ENCODE results near the gene HHAT. TPM values are rescaled to one million over a fixed set of nuclear protein-coding genes. Genes with fewer than 3 reads are reported as not detected.

HHAT gene
- total and polyA plus RNA-seq, 2 of the 13 experiments (the other 11 are each of a cell fraction or from before 2014, with no cell fraction given), result 2.6 to 4.9 TPM

GRCh38 chr1:210360852-210361477 is 32.3 kb downstream of the HHAT start:
- Histone ChIP-seq H3K36me3 (replicated peaks in 1 of 2; ENCODE audit: control insufficient read depth in 1 of 2, insufficient read depth in 2 of 2, low read length in 2 of 2) (no peaks in the 10 kb centered on the region), H3K9me3 (ENCODE audit: low read length) (no peaks in the 10 kb centered on the region), H3K27ac (ENCODE audit: extremely low read length, insufficient read depth, low read length) (no peak overlapping the region), H3K4me2 (ENCODE audit: low read depth, low read length) (peak overlapping the region; percentile 59), H3K4me1 (ENCODE audit: insufficient read depth, low read length) (peaks cover 38% of the 10 kb centered on the region), H3K4me3 (replicated peaks in 1 of 3; ENCODE audit: insufficient read depth in 1 of 3, low read depth in 2 of 3, low read length in 3 of 3) (peak overlapping the region; percentile 3 to 35 (median 8); a peak in 3 of 6 replicates), H3K27me3 (ENCODE audit: control insufficient read depth in 1 of 2, insufficient read depth in 2 of 2, low read length in 2 of 2) (no peaks in the 10 kb centered on the region), H4K20me1 (ENCODE audit: insufficient read depth, low read length) (no peaks in the 10 kb centered on the region), H3K79me2 (ENCODE audit: insufficient read depth, low read length) (no peaks in the 10 kb centered on the region), H3K9ac (ENCODE audit: insufficient read depth, low read depth, low read length) (peak overlapping the region; percentile 21; the same call in 1 of the 2 replicates), H2AFZ (ENCODE audit: low read length) (peak overlapping the region; percentile 85)
- intact Hi-C loops (cut with micrococcal nuclease; ENCODE audit: unreplicated experiment), result loop anchor here (1.0 kb wide), 1 partner anchor 39 kb away; no protein-coding TSS in a partner anchor
- BruUV-seq (replicated peaks), result no TSS peak
- WGBS (ENCODE audit: low lambda C conversion rate), result 14% methylated on average over 10 of the region's 10 CpGs
- ATAC-seq (peak; percentile 93), DNase-seq (ENCODE audit: low spot score) (peak; percentile 52), FAIRE-seq (peak; percentile 58)
- POLR2A ChIA-PET, result interaction anchor here (1.2 to 1.7 kb wide), 2 partner anchors 11 to 13 kb away, joined by 3 to 13 read pairs; no protein-coding TSS in a partner anchor
- in situ Hi-C loops (cut with HindIII; ENCODE audit: extremely low pct_ligation_motif_present, low pct_unique_long_range_greater_than_20kb), result loop anchor here (5.0 kb wide), 1 partner anchor 41 kb away; no protein-coding TSS in a partner anchor
- CTCF ChIA-PET (ENCODE audit: low intra/inter-chr PET ratio, low total read pairs), result interaction anchor here (1.7 to 3.4 kb wide), 3 partner anchors 13 to 217 kb away, joined by 5 to 67 read pairs (median 10); no protein-coding TSS in a partner anchor
- no peak for TF ChIP-seq SYNCRIP (IDR thresholded peaks at IDR 0.05; ENCODE audit: insufficient read depth, low read depth, low read length)
- TF ChIP-seq MTA1 (CRISPR knock-in tag; IDR thresholded peaks at IDR 0.05; ENCODE audit: borderline replicate concordance), result no peak
- TF ChIP-seq SIN3A (IDR thresholded peaks at IDR 0.05; ENCODE audit: borderline replicate concordance, low read depth, low read length), result no peak
- no peak for TF ChIP-seq ZNF17 (CRISPR knock-in tag; IDR thresholded peaks at IDR 0.05)
- TF ChIP-seq RAD21 (CRISPR knock-in tag; IDR thresholded peaks at IDR 0.05), result peak; percentile 42; the same call in 1 of the 2 replicates
- 0 out of 2 replicates have a peak, but pooled peaks have one; percentile 10 for TF ChIP-seq GATAD2A (CRISPR knock-in tag; IDR thresholded peaks at IDR 0.05)
- TF ChIP-seq PHF21A (CRISPR knock-in tag; IDR thresholded peaks at IDR 0.05), result no peak
- 0 out of 2 replicates have a peak, but pooled peaks have one; percentile 29 for TF ChIP-seq ZBTB43 (CRISPR knock-in tag; conservative IDR thresholded peaks at IDR 0.05)
- no peak for TF ChIP-seq ZNF589 (CRISPR knock-in tag; conservative IDR thresholded peaks at IDR 0.05)
- TF ChIP-seq GPN1 (CRISPR knock-in tag; IDR thresholded peaks at IDR 0.05; ENCODE audit: borderline replicate concordance), result no peak
- TF ChIP-seq RBFOX2 (IDR thresholded peaks at IDR 0.05; ENCODE audit: low read depth, low read length), result no peak
- no peak for TF ChIP-seq ZFAT (CRISPR knock-in tag; conservative IDR thresholded peaks at IDR 0.05)
- TF ChIP-seq FOXP4 (CRISPR knock-in tag; IDR thresholded peaks at IDR 0.05), result no peak
- TF ChIP-seq PATZ1 (CRISPR knock-in tag; IDR thresholded peaks at IDR 0.05), result no peak
- TF ChIP-seq, protein P1, sequence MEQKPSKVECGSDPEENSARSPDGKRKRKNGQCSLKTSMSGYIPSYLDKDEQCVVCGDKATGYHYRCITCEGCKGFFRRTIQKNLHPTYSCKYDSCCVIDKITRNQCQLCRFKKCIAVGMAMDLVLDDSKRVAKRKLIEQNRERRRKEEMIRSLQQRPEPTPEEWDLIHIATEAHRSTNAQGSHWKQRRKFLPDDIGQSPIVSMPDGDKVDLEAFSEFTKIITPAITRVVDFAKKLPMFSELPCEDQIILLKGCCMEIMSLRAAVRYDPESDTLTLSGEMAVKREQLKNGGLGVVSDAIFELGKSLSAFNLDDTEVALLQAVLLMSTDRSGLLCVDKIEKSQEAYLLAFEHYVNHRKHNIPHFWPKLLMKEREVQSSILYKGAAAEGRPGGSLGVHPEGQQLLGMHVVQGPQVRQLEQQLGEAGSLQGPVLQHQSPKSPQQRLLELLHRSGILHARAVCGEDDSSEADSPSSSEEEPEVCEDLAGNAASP (CRISPR knock-in tag; IDR thresholded peaks at IDR 0.05; ENCODE audit: borderline replicate concordance), result no peak
- peak; percentile 70 for TF ChIP-seq SMC3 (IDR thresholded peaks at IDR 0.05; ENCODE audit: low read length)
- no peak for TF ChIP-seq ZNF788 (CRISPR knock-in tag; IDR thresholded peaks at IDR 0.05; ENCODE audit: borderline replicate concordance)
